SKM-1 (cell line): ENCODE data around the gene SVEP1.
A peak's percentile ranks its signal among the peaks of the same experiment; 100 is the strongest.
"Not testable (repeated sequence)": the region's sequence is repeated elsewhere in the genome, so short reads cannot be mapped to it uniquely, and the experiment has no call there.

Experiments
- DNase-seq: peaks from one replicate; lab custom pipeline; 2025; ENCODE audit not compliant: unreplicated experiment; lab: John Stamatoyannopoulos, UW

The SVEP1 gene

GRCh38 chr9:110382731-110383130 is 196.8 kb downstream of the SVEP1 start:
- no peak for DNase-seq

GRCh38 chr9:110371411-110372007 is 208.0 kb downstream of the SVEP1 start:
- no peak for DNase-seq

DNA sequence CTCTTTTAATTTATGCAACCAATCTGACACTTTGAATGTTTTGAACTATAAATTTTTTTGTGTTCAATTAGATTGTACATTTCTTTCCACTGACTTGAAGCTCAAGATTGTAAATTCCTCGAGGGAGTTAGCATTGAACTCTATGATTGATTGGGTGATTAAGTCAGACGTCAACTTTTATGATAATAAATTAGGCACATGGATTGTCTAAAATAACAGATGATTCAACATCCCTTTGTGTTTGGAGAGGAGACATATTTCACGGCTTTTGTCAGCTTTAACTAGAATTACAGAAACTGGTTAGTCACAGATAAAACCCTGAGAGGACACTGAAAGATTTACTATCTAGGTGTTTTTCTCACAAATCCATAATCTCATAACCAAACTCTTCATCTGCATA is 209.2 kb downstream of the SVEP1 start:
- no peak for DNase-seq

DNA sequence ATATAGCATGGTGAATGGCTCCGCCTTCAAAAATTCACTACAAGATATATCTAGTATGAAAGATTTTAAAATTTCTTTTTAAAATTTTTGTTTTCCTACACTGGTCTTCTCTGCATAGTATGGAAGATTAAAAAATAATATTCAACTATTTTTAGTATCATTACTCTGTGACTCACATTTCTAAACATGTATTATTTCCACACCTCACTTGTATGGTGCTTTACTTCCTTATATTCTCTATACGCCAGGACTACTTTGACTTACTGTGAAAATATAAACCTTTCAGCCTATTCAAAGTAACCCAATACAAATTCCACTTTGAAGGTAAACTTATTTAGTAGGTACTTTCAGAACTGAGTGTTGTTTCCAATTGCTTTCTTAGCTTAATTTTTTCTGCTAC is 215.1 kb downstream of the SVEP1 start:
- DNase-seq = no peak

DNA sequence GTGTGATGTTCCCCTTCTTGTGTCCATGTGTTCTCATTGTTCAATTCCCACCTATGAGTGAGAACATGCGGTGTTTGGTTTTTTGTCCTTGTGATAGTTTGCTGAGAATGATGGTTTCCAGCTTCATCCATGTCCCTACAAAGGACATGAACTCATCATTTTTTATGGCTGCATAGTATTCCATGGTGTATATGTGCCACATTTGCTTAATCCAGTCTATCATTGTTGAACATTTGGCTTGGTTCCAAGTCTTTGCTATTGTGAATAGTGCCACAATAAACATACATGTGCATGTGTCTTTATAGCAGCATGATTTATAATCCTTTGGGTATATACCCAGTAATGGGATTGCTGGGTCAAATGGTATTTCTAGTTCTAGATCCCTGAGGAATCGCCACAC is 220.5 kb downstream of the SVEP1 start:
- DNase-seq = not testable (repeated sequence)

GRCh38 chr9:110357505-110357904 is 222.0 kb downstream of the SVEP1 start:
- DNase-seq = no peak

GRCh38 chr9:110356639-110357395 is 222.7 kb downstream of the SVEP1 start:
- peak; percentile 27 for DNase-seq

DNA sequence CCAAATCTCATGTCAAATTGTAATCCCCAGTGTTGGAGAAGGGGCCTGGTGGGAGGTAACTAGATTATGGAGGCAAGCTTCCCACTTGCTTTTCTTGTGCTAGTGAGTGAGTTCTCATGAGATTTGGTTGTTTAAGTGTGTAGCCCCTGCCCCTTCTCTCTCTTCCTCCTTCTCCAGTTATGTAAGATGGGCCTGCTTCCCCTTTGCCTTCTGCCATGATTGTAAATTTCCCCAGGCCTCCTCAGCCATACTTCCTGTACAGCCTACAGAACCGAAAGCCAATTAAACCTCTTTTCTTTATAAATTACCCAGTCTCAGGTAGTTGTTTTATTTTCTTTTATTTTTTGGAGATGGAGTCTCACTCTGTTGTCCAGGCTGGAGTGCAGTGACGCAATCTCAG is 223.6 kb downstream of the SVEP1 start:
- peak; percentile 1 for DNase-seq

DNA sequence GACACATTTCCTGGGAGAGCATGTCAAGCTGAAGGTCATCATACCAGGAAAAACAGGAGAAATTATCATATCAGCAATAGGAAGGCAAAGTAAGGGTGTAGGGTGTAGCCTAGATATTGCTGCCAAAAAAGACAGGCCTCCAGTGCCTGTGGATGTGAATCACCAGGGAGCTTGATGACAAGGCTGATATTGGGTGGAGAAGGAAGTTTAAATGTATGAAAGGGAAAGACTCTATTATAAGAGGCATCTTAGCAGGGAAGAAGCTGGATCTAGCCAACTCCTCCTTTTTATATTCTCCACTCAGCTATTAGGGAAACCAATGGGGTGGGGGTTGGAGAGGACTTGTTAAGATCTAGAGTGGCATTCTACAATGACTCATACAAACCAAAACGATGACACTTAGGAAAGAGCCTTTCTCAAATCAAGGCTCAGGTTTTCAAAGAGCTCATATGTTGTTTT is 228.5 kb downstream of the SVEP1 start:
- DNase-seq = no peak

DNA sequence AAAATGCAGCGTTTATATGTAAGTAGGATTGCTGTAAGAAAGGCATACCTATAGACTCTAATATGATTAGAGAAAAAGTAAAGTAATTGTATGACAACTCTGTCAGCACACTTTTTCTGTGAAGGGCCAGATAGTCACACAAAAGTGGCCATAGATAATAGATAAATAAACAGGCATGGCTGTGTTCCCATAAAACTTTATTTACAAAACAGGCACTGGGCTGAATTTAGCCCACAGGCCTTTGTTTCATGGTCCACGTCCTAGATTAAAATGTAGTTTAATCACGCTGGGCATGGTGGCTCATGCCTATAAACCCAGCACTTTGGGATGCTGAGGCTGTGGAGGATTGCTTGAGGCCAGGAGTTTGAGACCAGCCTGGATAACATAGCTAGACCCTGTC is 233.2 kb downstream of the SVEP1 start:
- no peak for DNase-seq

DNA sequence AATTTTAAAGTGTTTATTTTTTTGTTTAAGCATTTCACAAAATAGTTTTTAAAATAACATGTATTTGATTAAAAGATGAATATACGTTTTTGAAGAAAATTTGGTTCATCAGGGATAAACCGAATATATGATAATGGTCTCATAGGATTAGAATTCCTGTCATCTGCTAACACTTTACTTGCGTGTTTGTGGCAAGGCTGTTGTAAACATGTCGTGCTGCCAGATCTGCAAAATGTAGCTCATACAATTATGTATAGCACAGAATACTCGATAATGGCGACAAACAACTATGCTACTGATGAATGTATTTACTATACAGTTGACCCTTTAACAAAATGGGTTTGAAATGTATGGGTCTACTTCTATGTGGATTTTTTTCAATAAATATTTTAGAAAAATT is 234.7 kb downstream of the SVEP1 start:
- no peak for DNase-seq

DNA sequence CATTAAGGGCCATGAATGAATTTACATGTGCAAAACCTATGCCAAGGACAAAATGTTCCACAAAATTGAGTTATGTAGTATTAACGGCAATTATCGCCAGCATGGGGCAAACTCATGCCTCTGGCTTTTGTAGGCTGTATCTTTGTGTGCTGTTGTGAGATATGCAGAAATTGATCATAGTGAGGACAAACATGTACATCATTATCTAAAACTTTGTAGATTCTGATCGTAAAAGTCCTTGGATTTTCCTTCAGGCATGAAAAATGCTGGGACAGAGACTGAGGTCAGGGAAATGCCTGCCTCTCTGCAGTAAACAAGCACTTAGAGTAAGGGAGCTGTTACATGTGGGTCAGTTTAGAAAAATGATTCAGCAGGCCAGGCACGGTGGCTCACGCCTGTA is 236.0 kb downstream of the SVEP1 start:
- no peak for DNase-seq

GRCh38 chr9:110340306-110340705 is 239.2 kb downstream of the SVEP1 start:
- DNase-seq = no peak

DNA sequence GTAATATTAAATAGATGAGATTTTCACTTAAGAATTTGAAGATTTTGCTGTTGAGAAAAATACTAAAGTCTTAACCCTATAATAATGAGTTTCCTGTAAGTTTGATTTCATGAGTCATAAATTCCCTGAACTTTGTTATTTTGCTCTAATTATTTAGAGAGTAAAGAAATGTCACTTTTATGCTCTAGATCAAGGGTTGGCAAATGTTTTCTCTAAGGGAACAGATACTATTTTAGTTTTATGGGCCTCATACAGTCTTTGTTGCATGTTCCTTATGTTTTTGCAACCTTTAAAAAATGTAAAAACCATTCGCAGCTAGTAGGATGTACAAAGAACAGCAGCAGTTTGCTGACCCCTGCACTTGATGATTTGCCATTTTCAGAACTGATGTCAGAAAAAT is 241.4 kb downstream of the SVEP1 start:
- DNase-seq = no peak

DNA sequence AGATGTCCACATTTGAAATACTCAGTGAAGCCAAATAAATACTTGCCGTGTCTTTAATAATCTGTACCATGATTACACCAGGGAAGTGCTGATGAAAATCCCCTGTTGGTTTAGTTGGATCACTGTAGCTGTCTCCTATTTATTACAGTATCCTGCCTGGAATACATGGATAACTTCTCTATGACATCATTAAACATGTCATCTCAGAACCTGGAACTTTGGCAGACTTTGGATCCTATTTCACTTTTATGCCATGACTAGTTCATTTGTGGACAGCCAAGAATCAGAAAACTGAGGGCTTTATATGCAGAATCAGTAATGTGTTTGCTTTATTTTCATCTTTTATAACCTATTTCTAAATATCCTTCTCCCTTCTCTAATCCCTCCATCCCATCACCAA is 241.8 kb downstream of the SVEP1 start, which contains the start of gene TXNDC8:
Gene TXNDC8, minus strand, starts transcription at position 137 of the 400 bp plus-strand sequence.
- DNase-seq = no peak

GRCh38 chr9:110336363-110336762 is 243.2 kb downstream of the SVEP1 start:
- DNase-seq = no peak

- DNase-seq = no peak
Observed at GRCh38 chr9:110334871-110335270, 244.7 kb downstream of the SVEP1 start.

- no peak for DNase-seq
Observed at GRCh38 chr9:110334183-110334582, 245.4 kb downstream of the SVEP1 start.

- DNase-seq = no peak
Observed at GRCh38 chr9:110332766-110333165, 246.8 kb downstream of the SVEP1 start.

DNA sequence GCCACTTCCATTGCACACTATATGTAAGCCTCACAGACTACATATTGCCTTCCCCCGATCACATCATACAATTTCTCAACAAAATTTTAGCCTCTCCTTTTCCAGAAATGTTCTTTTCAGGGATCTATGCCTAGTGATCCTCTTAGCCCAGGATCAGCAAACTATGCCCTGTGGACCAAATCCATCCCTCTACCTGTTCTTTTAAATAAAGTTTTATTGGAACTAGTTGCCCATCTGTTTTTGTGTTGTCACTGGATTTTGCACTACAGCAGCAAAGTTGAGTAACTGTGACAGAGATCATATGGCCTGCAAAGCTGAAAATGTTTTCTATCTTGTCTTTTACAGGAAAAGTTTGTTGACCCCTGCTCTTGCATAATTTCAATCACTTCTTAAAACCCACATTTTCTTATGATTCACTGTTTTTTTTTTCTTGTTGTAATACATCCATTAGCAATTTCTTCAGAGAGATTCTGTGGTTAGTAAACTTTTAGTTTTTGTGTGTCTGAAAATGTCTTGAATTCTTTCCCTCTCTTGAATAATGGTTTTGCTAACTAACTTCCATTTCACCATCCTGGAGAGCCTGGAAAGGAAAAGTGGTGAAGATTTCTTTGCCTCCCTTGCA is 248.9 kb downstream of the SVEP1 start:
- no peak for DNase-seq

- no peak for DNase-seq
Observed at GRCh38 chr9:110329639-110330230, 249.8 kb downstream of the SVEP1 start.

DNA sequence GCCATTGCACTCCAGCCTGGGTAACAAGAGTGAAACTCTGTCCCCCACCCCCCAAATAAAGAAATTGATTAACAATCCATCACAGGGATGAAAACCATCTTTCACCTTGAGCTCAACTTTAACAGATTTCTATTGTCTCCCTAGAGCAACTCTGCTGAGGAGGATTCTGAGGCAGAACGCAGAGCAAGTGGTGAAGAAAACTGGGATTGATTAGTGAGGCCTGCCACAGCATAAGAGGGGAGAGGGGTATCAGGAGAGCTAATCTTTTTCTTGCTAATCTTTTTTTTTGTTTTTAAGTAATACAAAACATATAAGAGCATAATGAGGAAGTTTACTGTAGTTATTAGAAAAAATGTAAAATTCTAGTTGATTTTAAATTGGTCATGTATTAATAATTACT is 250.8 kb downstream of the SVEP1 start:
- DNase-seq = no peak
